HG03354 (cell line): Measurements from ENCODE around the gene SUMO2.
"Not testable (repeated sequence)": the region's sequence is repeated elsewhere in the genome, so short reads cannot be mapped to it uniquely, and the experiment has no call there.

Experiments used
- ATAC-seq: cut with Tn5 transposase; IDR thresholded peaks from one replicate; pipeline ENCODE4 v1.9.1; 2021; ENCODE audit warnings: mild to moderate bottlenecking; ENCODE audit not compliant: unreplicated experiment, poor library complexity, severe bottlenecking

Gene SUMO2

GRCh38 chr17:75183999-75184884, 1.5 kb upstream of the SUMO2 start:
- no peak for ATAC-seq

DNA sequence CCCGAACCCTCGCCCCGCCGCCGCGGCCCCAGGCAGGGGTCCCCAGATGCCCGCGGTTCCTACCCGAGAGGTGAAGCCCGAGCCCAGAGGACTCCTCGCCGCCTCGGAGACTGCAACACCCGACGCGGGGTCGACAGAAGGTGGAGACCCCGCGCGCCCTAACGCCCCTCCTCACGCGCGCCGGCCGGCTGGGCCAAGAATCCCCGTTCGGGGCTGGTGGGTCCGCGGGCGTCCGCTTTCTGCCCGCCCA, 515 bp downstream of the SUMO2 start:
- peak; percentile 24 for ATAC-seq

DNA sequence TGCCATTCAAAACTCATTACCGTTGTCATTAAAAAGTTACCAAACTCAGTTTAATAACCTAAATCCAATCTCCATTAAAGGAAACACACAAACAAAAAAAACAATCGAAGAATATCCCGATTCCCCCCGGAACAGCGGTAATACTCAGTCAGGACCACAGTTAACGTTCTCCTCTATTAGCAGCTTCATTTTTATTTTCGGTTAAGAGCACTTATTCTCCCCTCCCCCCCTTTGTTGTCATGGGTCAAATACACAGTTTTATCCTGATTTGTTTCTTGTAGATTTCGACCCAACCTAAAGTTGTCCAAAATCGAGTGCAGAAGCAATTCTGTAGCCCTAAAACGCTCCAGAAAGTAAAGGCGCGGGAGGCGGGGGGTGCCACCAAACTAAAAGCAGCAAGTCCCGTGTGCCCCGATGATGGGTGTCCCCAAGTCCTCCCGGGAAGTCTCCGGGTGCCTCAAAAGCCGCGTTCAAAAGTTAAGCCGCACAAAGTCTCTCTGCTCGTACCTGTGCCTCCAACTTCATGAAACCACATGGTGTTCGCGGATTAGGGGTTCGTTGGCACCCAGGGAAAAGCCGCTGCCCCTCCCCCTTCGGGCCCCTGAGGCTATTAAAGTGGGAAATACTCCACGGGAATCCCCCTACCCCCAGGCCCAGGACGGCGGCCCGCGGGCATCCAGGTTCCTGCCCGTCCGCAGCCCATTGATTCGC, 996 bp downstream of the SUMO2 start:
- ATAC-seq, result peak; percentile 3

DNA sequence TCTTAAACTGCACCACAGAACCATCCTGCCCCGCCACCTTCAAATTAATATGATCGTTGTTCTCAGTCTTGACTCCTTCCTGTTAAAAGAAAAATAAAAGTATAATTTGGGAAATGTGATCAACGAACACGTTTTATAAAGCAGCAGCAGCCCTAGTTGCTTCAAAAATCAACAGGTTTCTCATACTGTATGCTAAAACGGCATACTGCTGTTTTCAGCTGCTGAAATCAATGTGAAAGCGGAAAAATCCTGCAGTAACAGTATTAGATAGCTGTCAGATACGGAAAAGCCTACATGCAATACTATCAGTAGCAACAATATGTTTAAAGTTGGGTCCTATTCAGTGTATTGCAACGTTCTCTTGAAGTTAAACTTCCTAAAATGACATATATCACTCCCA, 1.6 kb downstream of the SUMO2 start:
- no peak for ATAC-seq

GRCh38 chr17:75178453-75178852, 4.3 kb downstream of the SUMO2 start:
- no peak for ATAC-seq

GRCh38 chr17:75176625-75177024, 6.1 kb downstream of the SUMO2 start:
- ATAC-seq, result no peak

DNA sequence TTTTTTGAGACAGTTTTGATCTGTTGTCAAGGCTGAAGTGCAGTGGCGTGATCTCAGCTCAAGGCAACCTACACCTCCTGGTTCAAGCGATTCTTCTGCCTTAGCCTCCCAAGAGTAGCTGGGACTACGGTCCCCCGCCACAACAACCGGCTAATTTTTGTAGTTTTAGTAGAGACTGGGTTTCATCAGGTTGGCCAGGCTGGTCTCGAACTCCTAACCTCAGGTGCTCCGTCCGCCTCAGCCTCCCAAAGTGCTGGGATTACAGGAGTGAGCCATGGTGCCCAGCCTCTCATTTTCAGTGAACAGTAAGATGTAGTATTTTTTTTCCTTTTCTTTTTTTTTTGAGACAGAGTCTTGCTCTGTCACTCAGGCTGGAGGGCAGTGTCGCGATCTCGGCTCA, 7.8 kb downstream of the SUMO2 start:
- no peak for ATAC-seq

- ATAC-seq, result no peak
Observed at GRCh38 chr17:75173526-75173925, 9.2 kb downstream of the SUMO2 start.

GRCh38 chr17:75168998-75169397, 13.8 kb downstream of the SUMO2 start:
- no peak for ATAC-seq

GRCh38 chr17:75164606-75165005, 18.2 kb downstream of the SUMO2 start:
- ATAC-seq, result not testable (repeated sequence)

- ATAC-seq, result no peak
Observed at GRCh38 chr17:75163074-75163473, 19.7 kb downstream of the SUMO2 start.

DNA sequence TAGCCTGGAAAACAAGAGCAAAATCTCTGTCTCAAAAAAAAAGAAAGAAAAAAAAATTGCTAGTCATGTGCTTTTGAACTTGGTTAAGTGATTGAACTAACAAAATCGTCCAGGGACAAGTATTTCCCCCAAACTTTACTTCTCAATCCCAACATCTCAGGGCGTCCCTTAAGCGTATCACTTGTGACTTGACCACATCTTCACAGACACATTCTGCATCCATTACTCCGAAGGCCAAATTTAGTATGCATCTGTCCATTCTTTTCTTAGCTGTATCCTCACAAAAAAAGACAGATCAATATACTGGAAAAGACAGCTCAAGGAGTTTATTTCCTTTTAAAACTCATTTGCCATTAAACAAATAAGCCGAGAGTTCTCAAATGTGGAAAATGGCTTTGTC, 22.5 kb downstream of the SUMO2 start:
- no peak for ATAC-seq

- ATAC-seq, result no peak
Observed at GRCh38 chr17:75159196-75160031, 23.3 kb downstream of the SUMO2 start.

GRCh38 chr17:75158480-75158879, 24.3 kb downstream of the SUMO2 start:
- ATAC-seq, result not testable (repeated sequence)

DNA sequence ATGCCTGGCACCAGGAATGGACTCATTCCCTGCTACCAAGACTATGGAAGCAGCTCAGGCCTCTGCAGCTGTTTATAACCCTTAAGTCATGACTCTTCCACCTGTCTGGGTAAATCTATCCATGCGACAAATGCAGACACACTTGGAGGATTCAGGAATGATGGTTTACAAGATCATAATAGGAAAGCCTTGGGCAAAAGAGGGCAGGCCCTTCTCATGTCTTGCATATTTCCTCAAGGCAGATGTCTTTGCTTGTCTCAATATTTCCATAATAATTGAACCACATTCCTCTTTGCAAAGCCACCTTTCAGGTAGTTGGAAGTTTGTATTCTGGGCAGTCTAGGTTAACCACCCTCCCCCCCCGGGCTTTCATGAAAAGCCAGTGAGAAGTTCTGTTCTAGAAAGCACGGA, 27.6 kb downstream of the SUMO2 start:
- ATAC-seq, result no peak

- ATAC-seq, result peak; percentile 96
Observed at GRCh38 chr17:75154195-75155106, 28.3 kb downstream of the SUMO2 start, which contains the start of gene JPT1. JPT1 (minus strand) TSS chr17:75154512; CDS start chr17:75154397, 115 bp downstream.

- ATAC-seq, result peak; percentile 11
Observed at GRCh38 chr17:75153780-75154194, 29.0 kb downstream of the SUMO2 start.

DNA sequence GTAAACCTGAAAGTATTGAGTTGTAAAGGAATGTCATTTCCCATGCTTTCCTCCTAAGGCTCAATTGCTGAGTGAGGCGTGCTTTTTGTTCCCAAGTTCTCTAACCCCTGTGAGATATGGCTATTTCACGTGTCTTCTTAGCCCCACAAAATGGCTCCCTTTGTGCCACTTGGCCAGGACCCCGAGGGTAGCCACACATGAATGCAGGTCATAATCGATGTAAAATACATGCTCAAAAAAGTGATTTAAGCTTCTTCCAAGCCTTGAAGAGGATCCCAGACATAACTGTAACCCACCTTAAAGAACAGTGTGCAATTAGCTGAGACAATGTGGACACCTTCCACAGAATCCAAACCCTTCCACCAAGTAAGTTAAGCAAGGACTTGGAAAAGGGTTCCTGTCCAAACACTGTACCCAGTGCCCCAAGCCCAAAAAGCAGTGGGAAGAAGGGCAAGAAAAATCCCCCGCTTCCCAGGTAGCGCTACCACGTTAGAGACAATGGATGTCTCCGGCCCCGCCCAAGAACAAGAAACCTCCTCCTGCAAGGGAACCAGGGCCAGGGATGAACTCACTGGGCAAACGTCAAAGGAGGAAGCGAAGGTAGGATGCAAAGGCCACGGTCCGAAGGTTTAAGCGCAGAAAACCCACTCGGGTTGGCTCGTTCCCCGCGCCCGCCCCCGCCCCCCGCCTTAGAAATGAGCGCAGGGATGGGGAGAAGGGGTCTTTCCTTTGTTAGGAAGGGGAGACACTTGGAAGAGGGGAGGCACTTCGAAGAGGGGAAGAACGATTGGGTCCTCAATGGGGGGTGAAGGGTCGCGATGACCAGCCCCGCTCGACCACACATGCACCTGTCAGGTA, 29.6 kb downstream of the SUMO2 start:
- ATAC-seq, result no peak
